ENCODE measurements around the gene STRN3.

DNA sequence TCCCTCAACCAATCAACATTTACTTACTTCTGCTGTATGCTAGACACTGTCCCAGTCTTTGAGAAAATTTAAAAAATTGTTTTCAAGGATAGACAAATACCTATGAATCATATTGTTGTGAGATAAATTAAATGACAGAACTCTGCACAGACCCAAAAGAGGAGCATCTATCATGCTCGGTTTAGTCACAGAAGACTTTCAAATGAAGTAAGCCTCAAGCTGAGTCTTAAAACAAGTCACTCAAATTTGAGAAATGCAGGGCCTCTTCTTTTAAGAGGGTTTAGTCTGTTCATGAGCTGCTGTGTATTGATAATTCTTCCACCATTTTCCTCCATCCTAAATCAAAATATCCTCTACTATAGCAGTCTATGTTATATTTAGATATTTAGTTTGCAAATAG is 176.2 kb downstream of the STRN3 start:
- TF ChIP-seq POLR2AphosphoS5 (IDR thresholded peaks at IDR 0.05) (no peak), CTCF (IDR thresholded peaks at IDR 0.05 in 8 of 11, conservative IDR thresholded peaks at IDR 0.05 in 3 of 11) (no peak), POLR2A (IDR thresholded peaks at IDR 0.05) (no peak)

All from spleen (tissue), 7 donors.